GM18907 (cell line): Measurements from ENCODE around the gene TRPM8.

Experiments used
- ATAC-seq: cut with Tn5 transposase; IDR thresholded peaks from one replicate; pipeline ENCODE4 v1.9.1; 2021; ENCODE audit warnings: mild to moderate bottlenecking, moderate library complexity; ENCODE audit not compliant: unreplicated experiment

The TRPM8 gene

GRCh38 chr2:233972941-233973575 lies 55.9 kb downstream of the TRPM8 start:
- no peak for ATAC-seq

DNA sequence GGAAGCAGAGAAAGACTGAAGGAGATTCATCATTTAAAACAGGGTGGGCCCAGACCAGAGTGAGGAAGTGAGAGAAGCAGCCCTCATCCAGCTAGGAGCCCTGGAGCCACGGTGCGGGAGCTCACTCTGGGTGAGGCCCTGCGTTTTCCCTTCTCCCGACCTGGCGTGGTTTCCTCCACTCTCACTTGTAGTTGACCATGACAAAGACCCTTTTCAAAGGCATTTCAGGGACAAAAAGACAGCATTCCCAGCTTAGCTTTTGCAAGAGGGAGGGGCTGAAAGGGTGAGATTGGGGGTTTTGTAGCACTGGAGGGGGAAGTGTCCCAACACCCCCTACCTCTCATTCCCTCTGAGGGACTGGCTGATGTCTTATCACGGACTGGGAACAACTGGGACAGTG lies 56.6 kb downstream of the TRPM8 start:
- ATAC-seq: no peak

- no peak for ATAC-seq
These were observed 57.4 kb downstream of the TRPM8 start for GRCh38 chr2:233974530-233975071.

DNA sequence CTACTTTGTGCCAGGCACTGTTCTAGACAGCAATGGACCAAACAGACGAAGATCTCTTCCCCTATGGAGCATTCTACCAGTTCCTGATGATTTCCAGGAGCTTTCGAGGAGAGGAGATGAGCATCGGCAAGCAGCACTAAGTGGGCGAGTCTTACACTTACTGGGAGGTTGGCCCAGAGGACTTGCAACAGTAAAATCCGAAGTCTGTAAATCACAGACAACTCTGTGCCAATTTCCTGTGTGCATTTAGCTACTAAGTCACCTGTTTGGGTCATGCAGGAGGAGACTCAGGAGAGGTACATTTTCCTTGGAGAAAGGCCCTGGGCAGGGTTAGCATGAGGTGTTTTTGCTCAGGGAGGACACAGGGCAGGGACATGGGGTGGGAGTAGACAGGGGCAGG lies 58.9 kb downstream of the TRPM8 start:
- no peak for ATAC-seq

DNA sequence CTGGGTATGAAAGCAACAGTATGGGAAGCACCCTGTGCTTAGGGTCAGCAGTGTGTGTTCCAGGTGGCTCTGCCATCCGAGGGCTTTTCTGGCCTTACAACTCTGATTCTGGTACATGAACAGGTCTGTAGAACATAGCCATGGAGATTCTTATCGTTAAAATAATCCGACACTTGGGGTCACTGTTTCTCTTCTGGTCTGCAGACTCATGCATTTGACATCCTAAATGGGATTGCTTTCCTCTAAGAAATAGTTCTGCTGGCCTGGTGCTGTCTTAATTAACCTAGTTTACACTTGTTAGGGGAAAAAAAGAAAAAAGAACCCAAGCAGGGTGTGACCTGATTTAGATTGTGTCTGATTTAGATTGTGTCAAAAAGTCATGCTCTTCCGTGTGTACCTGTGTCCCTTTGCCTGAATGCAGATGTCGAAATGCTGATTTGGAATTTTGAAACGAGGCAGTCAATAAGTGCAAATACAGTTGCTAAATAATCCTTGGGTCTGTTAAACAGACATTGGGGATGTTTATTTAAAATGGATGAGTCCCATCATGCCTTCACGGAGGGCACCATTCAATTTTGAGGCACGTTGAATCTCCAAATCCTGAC lies 59.6 kb downstream of the TRPM8 start:
- ATAC-seq: no peak

GRCh38 chr2:233977296-233977837 lies 60.2 kb downstream of the TRPM8 start:
- ATAC-seq: no peak

DNA sequence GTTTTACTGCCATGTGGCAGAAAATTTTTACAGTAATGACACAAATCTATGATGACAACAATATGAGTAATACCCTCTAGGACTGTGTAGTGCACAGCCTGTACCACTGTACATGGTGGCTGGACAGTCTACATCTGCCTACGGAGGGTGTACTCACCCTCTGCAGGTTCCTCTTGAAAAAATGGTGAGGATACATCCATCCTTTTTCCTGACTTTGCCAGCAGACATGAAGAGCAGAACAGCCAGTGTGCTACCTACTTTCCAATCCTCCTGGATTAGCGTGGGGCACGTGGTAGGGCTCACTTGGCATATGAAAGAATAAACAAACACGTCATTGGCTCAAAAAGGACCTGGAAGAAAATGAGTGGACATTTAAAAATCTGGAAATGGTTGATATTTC lies 62.6 kb downstream of the TRPM8 start:
- ATAC-seq: no peak

GRCh38 chr2:233980955-233981561 lies 63.9 kb downstream of the TRPM8 start:
- ATAC-seq: no peak

GRCh38 chr2:233981574-233982420 lies 64.6 kb downstream of the TRPM8 start:
- no peak for ATAC-seq

- no peak for ATAC-seq
These were observed 65.4 kb downstream of the TRPM8 start for GRCh38 chr2:233982421-233983121.

DNA sequence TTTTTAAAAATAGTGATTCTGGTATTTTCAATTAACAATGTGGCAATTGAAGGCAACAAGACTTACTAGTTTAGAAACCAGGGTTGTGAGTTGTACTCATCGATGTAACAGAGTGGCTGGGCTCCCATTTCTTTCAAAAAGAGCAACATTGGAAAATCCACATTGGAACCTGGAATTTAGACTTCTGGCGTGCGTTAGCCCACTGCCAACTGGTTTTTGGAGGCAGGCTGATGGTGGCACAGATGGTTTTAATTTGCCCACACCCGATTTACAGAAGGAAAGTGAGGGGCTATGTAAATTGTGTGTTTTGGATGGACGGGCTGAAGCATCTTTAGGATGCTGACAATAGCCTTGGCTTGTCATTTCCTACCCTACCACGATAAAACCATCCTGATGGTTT lies 66.3 kb downstream of the TRPM8 start:
- no peak for ATAC-seq

GRCh38 chr2:233988581-233988980 lies 71.4 kb downstream of the TRPM8 start:
- no peak for ATAC-seq

- no peak for ATAC-seq
These were observed 72.2 kb downstream of the TRPM8 start for GRCh38 chr2:233989221-233989858.

DNA sequence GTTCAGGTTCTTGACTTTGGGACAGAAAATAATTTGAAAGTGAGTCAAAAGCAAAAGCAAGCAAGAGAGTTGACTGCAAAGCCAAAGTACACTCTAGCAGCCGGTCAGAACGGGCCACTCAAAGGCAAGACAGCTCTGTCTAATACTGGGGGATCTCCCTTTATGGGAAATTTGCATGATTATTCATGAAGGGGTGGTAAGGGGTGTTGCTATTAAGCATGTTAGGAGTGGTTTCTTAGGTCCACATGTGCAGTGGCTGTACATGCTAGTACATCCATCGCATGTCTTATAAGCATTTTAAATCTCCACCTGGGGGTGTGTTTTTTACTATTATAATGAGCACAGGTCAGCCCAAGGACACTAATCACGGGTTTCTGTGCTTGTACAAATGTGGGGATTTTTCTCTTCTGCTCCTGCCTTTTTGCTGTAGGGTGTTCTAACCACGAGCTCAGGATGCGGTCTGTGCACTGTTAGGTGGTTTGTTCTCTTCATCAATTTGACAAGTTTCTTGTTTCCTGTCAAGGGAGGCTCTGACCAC lies 73.2 kb downstream of the TRPM8 start:
- ATAC-seq: peak; percentile 81

GRCh38 chr2:233991196-233991595 lies 74.0 kb downstream of the TRPM8 start:
- ATAC-seq: no peak

GRCh38 chr2:233992513-233993217 lies 75.5 kb downstream of the TRPM8 start:
- ATAC-seq: no peak

- no peak for ATAC-seq
These were observed 76.3 kb downstream of the TRPM8 start for GRCh38 chr2:233993461-233993860.

DNA sequence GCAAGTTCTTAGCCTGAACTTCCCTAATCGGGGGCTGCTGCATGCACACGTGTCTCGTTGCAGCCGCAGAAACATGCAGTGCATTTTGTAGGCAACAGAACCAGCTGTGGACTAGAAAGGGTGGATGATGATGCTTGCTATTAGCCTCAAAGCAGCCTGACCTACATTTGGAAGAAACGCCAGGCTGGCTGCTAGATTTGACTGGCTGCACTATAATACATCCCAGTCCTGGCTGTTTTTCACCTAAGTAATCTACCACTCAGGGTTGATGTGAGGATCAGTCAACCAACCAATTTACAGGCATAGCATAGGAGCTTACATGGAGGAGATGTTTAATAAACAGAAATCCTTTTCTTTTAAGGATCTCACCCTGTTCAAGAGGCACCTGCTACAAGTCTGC lies 77.0 kb downstream of the TRPM8 start:
- ATAC-seq: no peak

- ATAC-seq: no peak
These were observed 78.8 kb downstream of the TRPM8 start for GRCh38 chr2:233996000-233996399.
